Mononuclear cell (primary cell): ENCODE results near the gene CNOT6L. TPM values are rescaled to one million over a fixed set of nuclear protein-coding genes. Genes with fewer than 3 reads are reported as not detected.

ENCODE experiments used
- H3K27me3 ChIP-seq: 2 replicates; pipeline ENCODE4 v1.6.0; 2011; ENCODE audit warnings: low read length, control low read depth; ENCODE audit not compliant: insufficient read depth
- H3K4me1 ChIP-seq: 2 replicates; pipeline ENCODE4 v1.5.1; 2011; ENCODE audit warnings: mild to moderate bottlenecking, low read length, control low read depth; ENCODE audit not compliant: insufficient read depth
- H3K4me3 ChIP-seq: 2 replicates; pipeline ENCODE4 v1.5.1; 2011; ENCODE audit warnings: mild to moderate bottlenecking, low read length, moderate library complexity
- H3K9me3 ChIP-seq: 2 replicates; pipeline ENCODE4 v1.5.1; 2011; ENCODE audit warnings: low read depth, mild to moderate bottlenecking, control low read depth, low read length
- total RNA-seq: library from RNA; depleted of rRNA; stranded (reverse); fragments of >200 nt; gene quantifications from one replicate; pipeline ENCODE4 v1.2.3, GENCODE V29; 2012

Gene CNOT6L
- total RNA-seq, 1 donor: 207 TPM

GRCh38 chr4:77777135-77777807, 41.9 kb downstream of the CNOT6L start:
- no peak overlapping the region for H3K4me3 ChIP-seq
- no peaks in the 10 kb centered on the region for H3K27me3 ChIP-seq
- H3K4me1 ChIP-seq: peaks cover 8% of the 10 kb centered on the region
- no peaks in the 10 kb centered on the region for H3K9me3 ChIP-seq

- Histone ChIP-seq H3K27me3 (no peaks in the 10 kb centered on the region), H3K9me3 (no peaks in the 10 kb centered on the region), H3K4me1 (peaks cover 6% of the 10 kb centered on the region), H3K4me3 (no peak overlapping the region)
Observed at GRCh38 chr4:77776182-77777134, 42.7 kb downstream of the CNOT6L start.

GRCh38 chr4:77773101-77773500, 46.1 kb downstream of the CNOT6L start:
- no peaks in the 10 kb centered on the region for H3K9me3 ChIP-seq
- H3K27me3 ChIP-seq: no peaks in the 10 kb centered on the region
- no peak overlapping the region for H3K4me3 ChIP-seq
- H3K4me1 ChIP-seq: peaks cover 3% of the 10 kb centered on the region

GRCh38 chr4:77771566-77771965, 47.6 kb downstream of the CNOT6L start:
- Histone ChIP-seq H3K4me3 (no peak overlapping the region), H3K27me3 (no peaks in the 10 kb centered on the region), H3K9me3 (no peaks in the 10 kb centered on the region), H3K4me1 (peaks cover under 1% of the 10 kb centered on the region)

- Histone ChIP-seq H3K4me3 (no peak overlapping the region), H3K27me3 (no peaks in the 10 kb centered on the region), H3K9me3 (peaks cover 25% of the 10 kb centered on the region), H3K4me1 (no peaks in the 10 kb centered on the region)
Observed at GRCh38 chr4:77765720-77766119, 53.4 kb downstream of the CNOT6L start.

GRCh38 chr4:77762531-77762930, 56.6 kb downstream of the CNOT6L start:
- H3K4me3 ChIP-seq: no peak overlapping the region
- H3K9me3 ChIP-seq: peaks cover 25% of the 10 kb centered on the region

GRCh38 chr4:77761595-77761994, 57.6 kb downstream of the CNOT6L start:
- H3K4me1 ChIP-seq: no peaks in the 10 kb centered on the region
- H3K4me3 ChIP-seq: no peak overlapping the region
- H3K9me3 ChIP-seq: peaks cover 25% of the 10 kb centered on the region
- no peaks in the 10 kb centered on the region for H3K27me3 ChIP-seq

More at GRCh38 chr4:77762531-77762930, 56.6 kb downstream of the CNOT6L start:
- Histone ChIP-seq H3K4me1 (no peaks in the 10 kb centered on the region), H3K27me3 (no peaks in the 10 kb centered on the region)

GRCh38 chr4:77758804-77759203, 60.4 kb downstream of the CNOT6L start:
- H3K9me3 ChIP-seq: peaks cover 25% of the 10 kb centered on the region
- H3K27me3 ChIP-seq: no peaks in the 10 kb centered on the region
- no peak overlapping the region for H3K4me3 ChIP-seq
- H3K4me1 ChIP-seq: no peaks in the 10 kb centered on the region

GRCh38 chr4:77751764-77752163, 67.4 kb downstream of the CNOT6L start:
- H3K9me3 ChIP-seq: peaks cover 10% of the 10 kb centered on the region
- no peak overlapping the region for H3K4me3 ChIP-seq
- H3K27me3 ChIP-seq: no peaks in the 10 kb centered on the region
- H3K4me1 ChIP-seq: no peaks in the 10 kb centered on the region

GRCh38 chr4:77745792-77746191, 73.4 kb downstream of the CNOT6L start:
- Histone ChIP-seq H3K4me1 (no peaks in the 10 kb centered on the region), H3K27me3 (no peaks in the 10 kb centered on the region), H3K4me3 (no peak overlapping the region), H3K9me3 (no peaks in the 10 kb centered on the region)

GRCh38 chr4:77742054-77742453, 77.1 kb downstream of the CNOT6L start:
- Histone ChIP-seq H3K27me3 (no peaks in the 10 kb centered on the region), H3K4me3 (no peak overlapping the region), H3K9me3 (no peaks in the 10 kb centered on the region), H3K4me1 (no peaks in the 10 kb centered on the region)

GRCh38 chr4:77740480-77740879, 78.7 kb downstream of the CNOT6L start:
- Histone ChIP-seq H3K4me3 (no peak overlapping the region), H3K27me3 (no peaks in the 10 kb centered on the region), H3K9me3 (no peaks in the 10 kb centered on the region), H3K4me1 (peaks cover under 1% of the 10 kb centered on the region)

GRCh38 chr4:77734928-77735327, 84.2 kb downstream of the CNOT6L start:
- H3K4me3 ChIP-seq: no peak overlapping the region
- H3K4me1 ChIP-seq: peaks cover 9% of the 10 kb centered on the region
- no peaks in the 10 kb centered on the region for H3K27me3 ChIP-seq
- no peaks in the 10 kb centered on the region for H3K9me3 ChIP-seq

GRCh38 chr4:77731656-77732055, 87.5 kb downstream of the CNOT6L start:
- Histone ChIP-seq H3K4me1 (peaks cover 9% of the 10 kb centered on the region), H3K27me3 (no peaks in the 10 kb centered on the region), H3K9me3 (no peaks in the 10 kb centered on the region), H3K4me3 (no peak overlapping the region)

GRCh38 chr4:77728420-77728819, 90.7 kb downstream of the CNOT6L start:
- H3K9me3 ChIP-seq: no peaks in the 10 kb centered on the region
- no peak overlapping the region for H3K4me3 ChIP-seq
- no peaks in the 10 kb centered on the region for H3K4me1 ChIP-seq
- no peaks in the 10 kb centered on the region for H3K27me3 ChIP-seq
